GM12891 (cell line): Measurements from ENCODE around the gene RNF40.

Source experiments
- POLR2A ChIP-seq: IDR thresholded peaks from 2 replicates; pipeline ENCODE4 v1.6.1; 2011; ENCODE audit warnings: low read depth, low read length, control low read depth
- POLR2AphosphoS5 ChIP-seq: IDR thresholded peaks from 2 replicates; pipeline ENCODE4 v1.6.1; 2011; ENCODE audit warnings: low read depth, low read length, control low read depth
- POU2F2 ChIP-seq: IDR thresholded peaks from 2 replicates; pipeline ENCODE4 v1.6.1; 2011; ENCODE audit warnings: low read depth, mild to moderate bottlenecking, control low read depth, low read length, moderate library complexity
- SPI1 ChIP-seq: IDR thresholded peaks from 2 replicates; pipeline ENCODE4 v1.6.1; 2011; ENCODE audit warnings: low read depth, low read length, control low read depth
- TAF1 ChIP-seq: IDR thresholded peaks from 2 replicates; pipeline ENCODE4 v1.6.1; 2011; ENCODE audit warnings: low read depth, low read length, control low read depth

- TF ChIP-seq POLR2AphosphoS5 (no peak), POLR2A (no peak), TAF1 (no peak), SPI1 (no peak), POU2F2 (no peak)
Observed at GRCh38 chr16:30750876-30751465, 11.2 kb upstream of the RNF40 start.
